H7 (cell line): ENCODE data around the gene FGGY. TPM values are rescaled to one million over a fixed set of nuclear protein-coding genes. Genes with fewer than 3 reads are reported as not detected.
A peak's percentile ranks its signal among the peaks of the same experiment; 100 is the strongest.

Experiments
- DNase-seq: peaks from one replicate; pipeline ENCODE4 v3.0.0; 2012
- H3K27me3 ChIP-seq: 2 replicates; pipeline ENCODE4 v1.6.0; 2011; ENCODE audit warnings: mild to moderate bottlenecking, low read length; ENCODE audit not compliant: control insufficient read depth, insufficient read depth
- H3K36me3 ChIP-seq: replicated peaks from 2 replicates; pipeline ENCODE4 v1.5.1; 2011; ENCODE audit warnings: low read length; ENCODE audit not compliant: control insufficient read depth, insufficient read depth
- H3K4me3 ChIP-seq: 2 replicates; pipeline ENCODE4 v1.5.1; 2011; ENCODE audit warnings: low read depth, mild to moderate bottlenecking, control low read depth, low read length, moderate library complexity; ENCODE audit not compliant: insufficient read depth
- total RNA-seq: library from RNA; depleted of rRNA; stranded (reverse); fragments of >200 nt; shearing (Covaris generic); gene quantifications from 2 replicates; pipeline ENCODE4 v1.2.3, GENCODE V29; 2014

FGGY gene
- total RNA-seq, 1 experiment from 2014 or later = 19.2 TPM

DNA sequence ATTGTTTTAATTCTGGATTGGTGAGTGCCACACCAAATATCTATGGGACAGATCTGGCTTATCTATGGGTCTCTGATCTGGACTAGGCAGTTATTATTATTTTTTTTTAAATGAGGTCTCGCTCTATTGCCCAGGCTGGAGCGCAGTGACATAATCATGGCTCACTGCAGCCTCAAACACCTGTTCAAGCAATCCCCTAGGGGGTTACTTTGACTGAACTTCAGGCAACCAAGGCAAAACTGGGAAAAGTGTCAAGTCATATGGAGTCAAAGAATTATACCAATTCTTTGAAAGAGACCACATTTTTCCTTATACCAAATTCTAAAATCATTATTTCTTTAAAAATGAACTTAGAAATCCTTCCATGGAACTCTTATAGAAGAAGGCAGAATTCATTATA, 388.8 kb downstream of the FGGY start:
- no peaks in the 10 kb centered on the region for H3K36me3 ChIP-seq
- DNase-seq = no peak
- no peaks in the 10 kb centered on the region for H3K27me3 ChIP-seq
- no peak overlapping the region for H3K4me3 ChIP-seq

GRCh38 chr1:59686170-59686569, 389.3 kb downstream of the FGGY start:
- no peaks in the 10 kb centered on the region for H3K27me3 ChIP-seq
- no peak for DNase-seq
- H3K36me3 ChIP-seq = no peaks in the 10 kb centered on the region
- H3K4me3 ChIP-seq = no peak overlapping the region

DNA sequence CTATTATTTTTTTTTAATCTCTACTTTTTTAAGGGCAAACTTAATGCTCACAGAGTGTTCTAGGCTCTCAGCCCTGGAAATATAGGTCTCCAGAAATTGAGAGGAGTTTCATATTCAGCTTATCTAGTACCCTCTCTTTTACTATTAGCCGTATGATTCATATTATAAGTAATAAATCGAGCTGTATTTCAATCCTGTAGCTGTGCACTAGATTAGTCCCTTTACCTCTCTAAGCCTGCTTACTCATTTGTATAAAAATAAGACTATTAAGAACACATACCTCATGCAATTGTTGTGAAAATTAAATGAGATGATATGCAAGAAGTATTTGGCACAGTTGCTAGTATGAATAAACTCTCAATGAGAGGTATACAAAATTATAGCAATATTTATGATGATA, 389.7 kb downstream of the FGGY start:
- no peaks in the 10 kb centered on the region for H3K36me3 ChIP-seq
- H3K4me3 ChIP-seq = no peak overlapping the region
- DNase-seq = no peak
- no peaks in the 10 kb centered on the region for H3K27me3 ChIP-seq

GRCh38 chr1:59687081-59687480, 390.2 kb downstream of the FGGY start:
- H3K4me3 ChIP-seq = no peak overlapping the region
- no peaks in the 10 kb centered on the region for H3K27me3 ChIP-seq
- no peaks in the 10 kb centered on the region for H3K36me3 ChIP-seq
- DNase-seq = no peak

DNA sequence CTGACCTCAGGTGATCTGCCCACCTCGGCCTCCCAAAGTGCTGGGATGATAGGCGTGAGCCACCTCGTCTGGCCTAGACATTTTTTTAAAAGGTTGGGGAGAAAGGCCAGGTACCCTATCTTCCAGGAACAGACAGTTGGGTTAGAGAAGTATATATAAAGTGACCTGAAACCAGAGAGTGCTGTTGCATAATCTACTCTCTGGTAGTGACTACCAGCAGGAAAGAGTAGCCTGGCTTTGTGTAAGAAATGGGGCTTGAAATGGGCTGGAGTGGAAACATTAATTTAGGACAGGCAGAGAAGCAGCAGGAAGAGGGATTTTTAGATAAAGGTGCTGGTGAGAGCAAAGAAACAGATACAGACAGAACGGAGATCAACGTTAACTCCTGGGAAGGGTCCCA, 392.1 kb downstream of the FGGY start:
- DNase-seq = no peak
- Histone ChIP-seq H3K36me3 (no peaks in the 10 kb centered on the region), H3K4me3 (no peak overlapping the region)

DNA sequence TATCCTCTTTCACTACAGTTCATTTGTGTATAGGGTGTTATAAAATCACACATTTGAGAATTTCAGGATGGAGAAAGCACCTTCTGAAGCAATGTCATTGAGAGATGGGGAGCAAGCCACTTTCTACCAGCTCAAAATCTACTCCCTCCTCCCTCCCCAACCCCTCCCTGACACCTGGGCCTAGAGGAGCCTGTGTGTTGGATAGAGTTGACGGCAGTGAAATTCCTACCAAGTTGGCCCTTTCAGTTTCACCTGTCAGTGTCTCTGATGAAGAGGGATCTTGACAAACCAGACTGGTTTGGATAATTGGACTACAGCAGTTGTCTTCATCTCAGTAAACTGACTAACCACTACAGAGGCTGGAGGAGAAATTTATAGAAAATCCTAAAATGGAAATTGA, 392.8 kb downstream of the FGGY start:
- no peak overlapping the region for H3K4me3 ChIP-seq
- no peak for DNase-seq
- no peaks in the 10 kb centered on the region for H3K27me3 ChIP-seq
- H3K36me3 ChIP-seq = no peaks in the 10 kb centered on the region

More for the DNA sequence above, 392.1 kb downstream of the FGGY start:
- no peaks in the 10 kb centered on the region for H3K27me3 ChIP-seq

DNA sequence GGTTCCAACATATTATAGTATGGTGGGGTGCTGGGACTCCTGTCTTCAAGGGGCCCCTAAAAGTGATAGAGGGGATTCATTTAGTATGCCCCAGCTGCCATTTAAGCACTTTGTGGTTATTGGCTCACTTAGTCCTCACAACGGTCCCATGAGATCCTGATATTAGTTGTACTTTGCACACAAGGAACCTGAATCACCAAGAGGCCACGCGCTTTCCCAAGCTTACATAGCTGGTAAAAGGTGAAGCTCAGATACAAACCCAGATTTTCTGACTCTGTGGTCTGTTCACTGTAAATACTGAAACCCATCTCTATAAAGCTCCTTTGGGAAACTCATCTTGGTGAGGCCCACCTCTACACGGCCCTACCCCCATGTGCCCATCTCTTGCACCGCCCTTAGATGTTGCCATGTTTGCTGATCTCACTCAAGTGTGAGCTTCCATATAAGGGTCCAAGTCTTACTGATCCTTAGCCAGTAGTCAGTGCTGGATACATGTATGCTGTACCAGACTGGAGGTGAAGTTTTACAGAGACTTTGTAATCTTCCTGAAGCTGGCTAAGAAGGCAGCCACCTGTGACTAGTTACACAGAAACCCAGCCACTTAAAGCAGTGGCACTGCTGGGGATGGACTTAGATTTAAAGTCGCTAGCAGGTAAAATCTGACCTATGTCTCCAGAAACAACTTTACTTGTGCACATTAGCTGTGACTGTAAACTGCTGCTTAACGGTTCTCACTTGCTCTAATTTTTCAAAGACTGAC, 393.5 kb downstream of the FGGY start:
- H3K27me3 ChIP-seq = no peaks in the 10 kb centered on the region
- no peak for DNase-seq
- H3K36me3 ChIP-seq = no peaks in the 10 kb centered on the region
- H3K4me3 ChIP-seq = no peak overlapping the region

GRCh38 chr1:59691261-59691660, 394.4 kb downstream of the FGGY start:
- DNase-seq = no peak
- Histone ChIP-seq H3K27me3 (no peaks in the 10 kb centered on the region), H3K36me3 (no peaks in the 10 kb centered on the region), H3K4me3 (no peak overlapping the region)

DNA sequence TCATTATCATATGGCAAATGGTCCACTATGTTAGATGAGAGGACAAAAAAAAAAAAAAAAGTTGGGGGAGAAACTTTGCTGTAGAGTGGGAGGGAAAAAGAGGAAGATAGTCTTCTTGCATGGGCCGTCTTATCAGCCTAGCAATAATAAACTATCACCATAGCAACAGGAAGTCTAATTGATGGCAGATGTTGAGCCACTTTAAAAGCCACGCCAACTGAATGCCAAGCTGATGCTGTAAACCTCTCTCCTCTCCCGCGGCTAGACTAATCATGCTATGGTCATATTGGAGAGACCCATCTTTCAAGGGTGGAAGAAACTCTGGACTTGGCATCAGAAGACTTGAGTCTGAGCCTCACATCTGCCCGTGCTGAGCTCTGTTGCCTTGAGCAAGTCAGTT, 395.7 kb downstream of the FGGY start:
- Histone ChIP-seq H3K27me3 (no peaks in the 10 kb centered on the region), H3K36me3 (no peaks in the 10 kb centered on the region), H3K4me3 (no peak overlapping the region)
- no peak for DNase-seq

- no peaks in the 10 kb centered on the region for H3K36me3 ChIP-seq
- no peaks in the 10 kb centered on the region for H3K27me3 ChIP-seq
- DNase-seq = no peak
- no peak overlapping the region for H3K4me3 ChIP-seq
Measured at GRCh38 chr1:59693406-59693805, 396.5 kb downstream of the FGGY start.

- Histone ChIP-seq H3K4me3 (no peak overlapping the region), H3K27me3 (no peaks in the 10 kb centered on the region), H3K36me3 (no peaks in the 10 kb centered on the region)
- no peak for DNase-seq
Measured at GRCh38 chr1:59695252-59695651, 398.4 kb downstream of the FGGY start.

- Histone ChIP-seq H3K36me3 (no peaks in the 10 kb centered on the region), H3K4me3 (no peak overlapping the region), H3K27me3 (no peaks in the 10 kb centered on the region)
- no peak for DNase-seq
Measured at GRCh38 chr1:59696421-59697115, 399.7 kb downstream of the FGGY start.

GRCh38 chr1:59697150-59697800, 400.4 kb downstream of the FGGY start:
- Histone ChIP-seq H3K36me3 (no peaks in the 10 kb centered on the region), H3K4me3 (no peak overlapping the region), H3K27me3 (no peaks in the 10 kb centered on the region)
- DNase-seq = no peak

DNA sequence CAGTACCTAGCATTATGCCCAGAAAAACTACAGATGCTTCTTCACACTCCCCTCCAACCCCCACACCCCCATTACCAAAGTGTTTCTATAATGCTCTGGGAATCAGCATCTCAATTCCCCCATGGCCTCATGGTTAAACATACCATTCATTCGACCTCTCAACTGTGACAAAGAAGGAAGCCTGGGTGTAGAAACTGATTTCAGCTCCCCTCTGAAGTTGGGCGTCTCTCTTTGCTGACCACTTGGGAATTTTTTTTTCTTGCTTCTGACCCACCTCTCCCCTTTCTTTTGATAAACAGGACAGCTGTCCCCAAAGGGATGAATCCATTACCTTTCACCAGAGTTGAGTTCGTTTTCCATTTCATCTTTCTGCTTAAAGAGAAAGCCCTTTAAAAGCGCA, 401.5 kb downstream of the FGGY start:
- no peak overlapping the region for H3K4me3 ChIP-seq
- H3K27me3 ChIP-seq = no peaks in the 10 kb centered on the region
- H3K36me3 ChIP-seq = no peaks in the 10 kb centered on the region
- peak; percentile 15 for DNase-seq

- no peaks in the 10 kb centered on the region for H3K27me3 ChIP-seq
- peak; percentile 45 for DNase-seq
Measured at GRCh38 chr1:59699227-59699847, 402.4 kb downstream of the FGGY start.

More at GRCh38 chr1:59699227-59699847, 402.4 kb downstream of the FGGY start:
- H3K4me3 ChIP-seq = no peak overlapping the region
- no peaks in the 10 kb centered on the region for H3K36me3 ChIP-seq
